Activated CD8-positive, alpha-beta memory T cell treated with anti-CD3 and anti-CD28 coated beads for 48 hours (primary cell): ENCODE measurements around the gene RPL21.
"Not testable (repeated sequence)": the region's sequence is repeated elsewhere in the genome, so short reads cannot be mapped to it uniquely, and the experiment has no call there.

ENCODE experiments used
- DNase-seq, 3 experiments: peaks; one replicate each; pipeline ENCODE4 v3.0.0-alpha.2; 2020; ENCODE audit warnings: low read depth in 2 of 3, low spot score in 2 of 3

RPL21 gene

DNA sequence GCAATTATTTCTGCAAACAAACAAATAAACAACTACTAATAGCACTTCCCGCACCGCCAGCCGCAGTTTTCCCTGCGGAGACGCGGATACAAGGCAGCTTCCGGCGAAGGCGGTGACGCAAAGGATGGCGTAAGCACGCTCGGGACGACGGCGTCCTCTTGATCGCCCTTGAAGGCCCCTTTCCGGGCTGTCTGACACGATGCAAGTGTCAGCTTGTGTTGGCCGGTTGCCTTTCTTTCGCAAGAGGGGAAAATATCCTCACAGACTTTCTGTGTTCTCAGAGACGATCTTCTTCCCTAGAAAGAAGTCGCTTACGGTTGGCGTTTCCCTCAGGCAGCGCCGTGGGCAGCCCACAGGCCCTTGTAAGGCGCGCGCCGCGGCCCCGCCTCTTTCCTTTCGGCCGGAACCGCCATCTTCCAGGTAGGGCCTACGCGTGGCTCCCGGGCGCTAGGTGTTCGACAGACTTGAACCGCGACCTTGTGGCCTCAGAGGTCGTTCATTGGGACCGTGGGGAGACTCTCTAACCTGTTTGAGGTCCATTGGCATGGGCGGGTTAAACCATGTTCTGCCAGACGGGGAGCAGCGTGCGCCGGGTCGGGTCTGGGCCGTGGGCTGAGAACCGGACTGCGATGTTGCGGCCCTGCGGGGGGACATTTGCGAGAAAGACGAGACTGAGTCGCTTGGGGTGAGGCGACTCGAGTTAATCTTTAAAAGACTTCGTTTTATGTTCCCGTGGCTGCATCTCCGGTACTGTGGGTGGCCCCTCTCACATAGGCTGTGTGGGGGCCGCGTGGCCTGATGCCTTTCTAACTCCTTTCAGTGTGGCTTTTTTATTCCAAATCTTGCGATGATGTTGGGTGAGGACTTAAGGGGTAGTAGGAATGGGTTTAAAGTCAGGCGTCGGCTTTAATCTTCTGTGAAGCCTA is at the start of gene RPL21:
Gene RPL21, plus strand, starts transcription at position 393 of the 926 bp plus-strand sequence. CDS start 2,219 bp downstream, outside the sequence.
- DNase-seq = peak; percentile 74 to 92 (median 90)

GRCh38 chr13:27201661-27202060 is 49.7 kb upstream of the RPL21 start:
- DNase-seq = no peak

DNA sequence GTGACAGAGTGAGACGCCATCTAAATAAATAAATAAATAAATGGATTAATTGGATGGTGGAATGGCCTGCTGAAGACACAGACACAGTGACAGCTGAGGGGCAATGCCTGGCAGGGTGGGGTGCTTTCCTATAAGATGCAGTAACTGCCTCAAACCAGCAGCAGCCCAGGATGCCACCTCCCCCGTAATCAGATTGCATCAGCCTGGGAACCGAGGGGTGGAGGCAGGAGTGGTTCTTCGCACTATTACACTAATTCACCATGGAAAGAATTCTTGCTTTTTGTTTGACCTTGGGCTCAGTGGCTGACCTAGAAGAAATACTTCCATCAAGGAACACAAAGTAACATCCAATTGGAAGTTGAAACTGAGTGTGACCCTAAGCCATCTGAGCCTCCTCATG is 48.2 kb upstream of the RPL21 start:
- no peak for DNase-seq

- no peak for DNase-seq
These were observed 47.5 kb upstream of the RPL21 start for GRCh38 chr13:27203854-27204253.

- DNase-seq = no peak
These were observed 42.8 kb upstream of the RPL21 start for GRCh38 chr13:27208514-27208913.

GRCh38 chr13:27211271-27211670 is 40.1 kb upstream of the RPL21 start:
- DNase-seq = no peak

- no peak for DNase-seq
These were observed 39.5 kb upstream of the RPL21 start for GRCh38 chr13:27211771-27212364.

DNA sequence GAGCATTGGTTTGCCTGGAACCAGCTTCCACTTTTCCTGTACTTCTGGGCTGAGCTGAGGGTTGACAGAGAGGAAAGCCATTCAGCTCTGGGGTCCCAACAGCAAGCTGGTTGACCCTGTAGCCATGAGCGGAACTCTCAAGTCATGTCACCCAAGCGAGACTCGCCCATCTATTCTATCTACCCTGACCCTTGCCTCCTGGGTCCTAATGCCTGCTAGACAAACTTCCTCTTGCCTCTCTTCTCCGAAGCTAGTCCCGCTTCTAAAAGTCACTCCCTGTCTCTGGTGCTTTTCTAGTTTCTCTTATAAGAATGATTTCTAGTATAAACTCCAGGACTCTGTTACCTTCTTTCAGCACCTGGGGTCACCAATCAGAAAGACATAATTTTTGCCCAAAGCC is 38.0 kb upstream of the RPL21 start:
- not testable (repeated sequence) for DNase-seq

- DNase-seq = not testable (repeated sequence)
These were observed 33.6 kb upstream of the RPL21 start for GRCh38 chr13:27217791-27218190.

GRCh38 chr13:27218861-27219260 is 32.5 kb upstream of the RPL21 start:
- not testable (repeated sequence) for DNase-seq

GRCh38 chr13:27219611-27220010 is 31.7 kb upstream of the RPL21 start:
- DNase-seq = no peak

- not testable (repeated sequence) for DNase-seq
These were observed 29.3 kb upstream of the RPL21 start for GRCh38 chr13:27222100-27222499.

DNA sequence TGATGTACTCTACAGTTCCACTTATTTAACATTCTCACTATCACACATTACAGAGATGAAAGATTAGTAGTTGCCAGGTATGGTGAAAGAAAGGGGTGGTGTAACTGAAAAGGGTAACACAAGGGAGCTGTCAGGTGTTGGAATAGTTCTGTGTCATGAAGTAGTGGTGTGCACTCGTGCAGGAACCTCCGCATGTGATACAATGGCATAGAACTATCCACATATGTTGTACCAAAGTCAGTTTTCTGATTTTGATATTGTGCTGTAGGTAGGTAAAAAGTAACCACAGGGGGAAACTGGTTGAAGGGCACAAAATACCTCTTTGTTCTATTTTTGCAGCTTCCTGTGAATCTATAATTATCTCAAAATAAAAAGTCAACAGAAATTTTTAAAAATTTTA is 24.4 kb upstream of the RPL21 start:
- DNase-seq = no peak

- DNase-seq = no peak
These were observed 23.2 kb upstream of the RPL21 start for GRCh38 chr13:27228131-27228530.

DNA sequence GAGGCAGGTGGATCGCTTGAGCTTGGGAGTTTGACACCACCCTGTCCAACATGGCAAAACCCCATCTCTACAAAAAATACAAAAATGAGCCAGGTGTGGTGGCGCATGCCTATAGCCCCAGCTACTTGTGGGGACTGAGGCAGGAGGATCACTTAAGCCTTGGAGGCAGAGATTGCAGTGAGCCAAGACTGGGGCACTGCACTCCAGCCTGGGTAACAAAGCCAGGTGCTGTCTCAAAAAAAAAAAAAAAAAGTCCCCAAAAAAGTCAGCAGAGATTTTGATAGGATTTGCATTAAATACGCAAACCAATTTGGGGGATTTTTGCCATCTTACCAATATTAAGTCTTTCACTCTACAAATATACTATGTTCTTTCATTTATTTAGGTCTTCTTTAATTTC is 21.7 kb upstream of the RPL21 start:
- DNase-seq = no peak

GRCh38 chr13:27233964-27234363 is 17.4 kb upstream of the RPL21 start:
- DNase-seq = no peak

DNA sequence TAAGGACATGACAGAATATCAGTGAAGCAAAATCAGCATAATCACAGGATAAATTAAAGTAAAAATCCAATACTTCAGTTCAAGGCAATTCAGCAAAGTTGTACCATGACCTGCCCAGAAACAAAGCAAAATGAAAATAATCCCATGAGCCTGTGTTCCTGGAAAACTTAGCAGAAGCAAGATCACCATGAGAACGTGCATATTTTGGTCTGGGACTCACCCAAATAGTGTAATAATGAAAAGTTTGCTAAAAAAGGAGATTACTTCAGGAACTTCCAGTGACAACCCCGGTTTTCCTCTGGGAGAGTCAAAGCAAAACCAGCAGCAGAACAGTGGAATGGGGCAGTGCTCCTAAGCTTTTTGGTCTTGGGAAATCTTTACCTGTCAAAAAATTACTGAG is 14.9 kb upstream of the RPL21 start:
- DNase-seq = no peak

DNA sequence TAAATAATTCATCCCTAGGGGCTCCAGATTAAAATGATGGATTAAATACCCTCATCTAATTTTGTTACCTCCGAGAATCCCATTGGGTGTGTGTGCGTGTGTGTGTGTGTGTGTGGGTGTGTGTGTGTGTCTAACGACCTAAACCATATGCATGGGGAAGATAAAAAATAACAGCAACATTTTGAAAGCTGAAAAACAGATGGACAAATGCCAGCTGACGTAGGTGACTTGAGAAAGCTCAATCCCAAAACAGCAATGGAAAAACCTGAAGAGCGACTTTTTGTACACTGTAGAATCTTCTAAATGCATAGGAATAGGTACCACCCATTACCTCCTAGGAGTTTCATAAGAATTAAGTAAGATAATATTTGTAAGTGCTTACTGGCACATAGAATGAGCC is 8.7 kb upstream of the RPL21 start:
- DNase-seq = no peak

DNA sequence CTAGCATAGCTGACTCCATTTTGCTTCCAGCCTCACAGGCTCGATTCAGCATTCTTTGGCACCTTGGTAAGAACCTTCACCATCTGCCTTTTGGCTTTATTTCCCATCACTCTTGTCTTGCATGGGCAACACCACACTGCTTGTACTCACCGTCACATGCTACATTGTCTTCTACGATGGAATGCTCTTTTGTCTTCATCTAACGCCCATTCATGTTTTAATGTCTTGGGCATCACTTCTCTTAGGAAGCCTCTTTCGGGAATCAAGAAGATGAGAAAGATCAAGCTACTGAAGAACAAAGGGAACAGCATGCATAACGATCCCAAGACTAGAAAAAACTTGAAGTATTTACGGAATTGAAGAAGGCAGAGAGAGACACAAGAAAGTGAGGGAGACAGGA is 5.7 kb upstream of the RPL21 start:
- DNase-seq = no peak

- no peak for DNase-seq
These were observed 559 bp upstream of the RPL21 start for GRCh38 chr13:27250833-27251165.

- no peak for DNase-seq
These were observed 1.1 kb downstream of the RPL21 start for GRCh38 chr13:27252467-27252866.

DNA sequence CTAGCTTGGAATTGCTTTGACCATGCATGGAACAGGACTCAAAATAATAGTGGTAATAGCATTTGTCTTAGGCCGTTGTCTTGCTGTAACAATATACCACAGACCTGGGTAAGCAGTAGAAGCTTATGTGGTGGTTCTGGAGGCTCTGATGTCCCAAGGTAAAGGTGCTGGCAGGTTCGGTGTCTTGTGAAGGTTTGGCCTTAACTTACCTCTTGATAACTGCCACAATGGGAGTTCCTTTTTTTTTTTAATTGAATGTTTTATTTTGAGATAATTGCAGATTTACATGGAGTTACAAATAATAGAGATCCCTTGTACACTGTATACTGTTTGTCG is 5.8 kb downstream of the RPL21 start:
- no peak for DNase-seq
